Measurements from ENCODE around the gene SH3GL3. TPM values are rescaled to one million over a fixed set of nuclear protein-coding genes. Genes with fewer than 3 reads are reported as not detected.

SH3GL3 gene
- total and polyA plus RNA-seq, 2 of the 13 experiments (the other 11 are each of a cell fraction or from before 2014, with no cell fraction given), result not detected

DNA sequence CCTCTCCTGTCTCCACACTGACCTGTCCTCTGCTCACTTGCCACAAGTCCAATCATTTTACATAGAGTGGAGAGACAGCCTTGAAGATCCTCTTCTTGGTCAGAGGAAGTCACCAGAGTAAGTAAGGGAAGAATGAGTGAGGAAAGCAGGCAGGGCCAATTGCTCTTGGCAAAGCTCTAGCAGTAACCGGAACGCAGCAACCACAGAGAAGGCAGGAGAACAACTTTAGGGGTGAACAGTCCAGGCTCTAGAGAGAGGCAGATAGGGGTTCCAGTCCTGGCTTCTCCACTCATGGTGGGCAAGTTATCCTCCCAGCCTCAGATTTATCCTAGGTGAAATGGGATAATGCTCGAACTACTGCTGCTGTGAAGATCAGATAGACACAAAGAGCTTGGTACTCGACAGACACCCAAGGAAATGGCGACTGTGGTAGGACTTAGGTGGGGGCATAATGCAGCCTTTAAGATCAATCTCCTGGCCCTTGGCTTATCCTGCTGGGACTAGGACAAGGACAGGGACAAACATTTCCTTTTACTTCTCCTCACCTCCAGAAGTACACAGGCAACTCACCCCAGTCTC, 205.6 kb downstream of the SH3GL3 start:
- no TSS peak for BruUV-seq (replicated peaks)
- intact Hi-C loops (cut with micrococcal nuclease; ENCODE audit: unreplicated experiment), result no loop called here
- TF ChIP-seq ELF1 (CRISPR knock-in tag; IDR thresholded peaks at IDR 0.05) (no peak), DPF2 (CRISPR knock-in tag; IDR thresholded peaks at IDR 0.05; ENCODE audit: borderline replicate concordance, low read depth) (no peak), SSRP1 (CRISPR knock-in tag; IDR thresholded peaks at IDR 0.05) (no peak), KAT2B (IDR thresholded peaks at IDR 0.05; ENCODE audit: borderline replicate concordance, low read depth, low read length) (no peak), FOXK1 (CRISPR knock-in tag; IDR thresholded peaks at IDR 0.05; ENCODE audit: borderline replicate concordance, low read depth) (no peak), KAT8 (CRISPR knock-in tag; IDR thresholded peaks at IDR 0.05) (no peak)
- TF ChIP-seq, protein P1, sequence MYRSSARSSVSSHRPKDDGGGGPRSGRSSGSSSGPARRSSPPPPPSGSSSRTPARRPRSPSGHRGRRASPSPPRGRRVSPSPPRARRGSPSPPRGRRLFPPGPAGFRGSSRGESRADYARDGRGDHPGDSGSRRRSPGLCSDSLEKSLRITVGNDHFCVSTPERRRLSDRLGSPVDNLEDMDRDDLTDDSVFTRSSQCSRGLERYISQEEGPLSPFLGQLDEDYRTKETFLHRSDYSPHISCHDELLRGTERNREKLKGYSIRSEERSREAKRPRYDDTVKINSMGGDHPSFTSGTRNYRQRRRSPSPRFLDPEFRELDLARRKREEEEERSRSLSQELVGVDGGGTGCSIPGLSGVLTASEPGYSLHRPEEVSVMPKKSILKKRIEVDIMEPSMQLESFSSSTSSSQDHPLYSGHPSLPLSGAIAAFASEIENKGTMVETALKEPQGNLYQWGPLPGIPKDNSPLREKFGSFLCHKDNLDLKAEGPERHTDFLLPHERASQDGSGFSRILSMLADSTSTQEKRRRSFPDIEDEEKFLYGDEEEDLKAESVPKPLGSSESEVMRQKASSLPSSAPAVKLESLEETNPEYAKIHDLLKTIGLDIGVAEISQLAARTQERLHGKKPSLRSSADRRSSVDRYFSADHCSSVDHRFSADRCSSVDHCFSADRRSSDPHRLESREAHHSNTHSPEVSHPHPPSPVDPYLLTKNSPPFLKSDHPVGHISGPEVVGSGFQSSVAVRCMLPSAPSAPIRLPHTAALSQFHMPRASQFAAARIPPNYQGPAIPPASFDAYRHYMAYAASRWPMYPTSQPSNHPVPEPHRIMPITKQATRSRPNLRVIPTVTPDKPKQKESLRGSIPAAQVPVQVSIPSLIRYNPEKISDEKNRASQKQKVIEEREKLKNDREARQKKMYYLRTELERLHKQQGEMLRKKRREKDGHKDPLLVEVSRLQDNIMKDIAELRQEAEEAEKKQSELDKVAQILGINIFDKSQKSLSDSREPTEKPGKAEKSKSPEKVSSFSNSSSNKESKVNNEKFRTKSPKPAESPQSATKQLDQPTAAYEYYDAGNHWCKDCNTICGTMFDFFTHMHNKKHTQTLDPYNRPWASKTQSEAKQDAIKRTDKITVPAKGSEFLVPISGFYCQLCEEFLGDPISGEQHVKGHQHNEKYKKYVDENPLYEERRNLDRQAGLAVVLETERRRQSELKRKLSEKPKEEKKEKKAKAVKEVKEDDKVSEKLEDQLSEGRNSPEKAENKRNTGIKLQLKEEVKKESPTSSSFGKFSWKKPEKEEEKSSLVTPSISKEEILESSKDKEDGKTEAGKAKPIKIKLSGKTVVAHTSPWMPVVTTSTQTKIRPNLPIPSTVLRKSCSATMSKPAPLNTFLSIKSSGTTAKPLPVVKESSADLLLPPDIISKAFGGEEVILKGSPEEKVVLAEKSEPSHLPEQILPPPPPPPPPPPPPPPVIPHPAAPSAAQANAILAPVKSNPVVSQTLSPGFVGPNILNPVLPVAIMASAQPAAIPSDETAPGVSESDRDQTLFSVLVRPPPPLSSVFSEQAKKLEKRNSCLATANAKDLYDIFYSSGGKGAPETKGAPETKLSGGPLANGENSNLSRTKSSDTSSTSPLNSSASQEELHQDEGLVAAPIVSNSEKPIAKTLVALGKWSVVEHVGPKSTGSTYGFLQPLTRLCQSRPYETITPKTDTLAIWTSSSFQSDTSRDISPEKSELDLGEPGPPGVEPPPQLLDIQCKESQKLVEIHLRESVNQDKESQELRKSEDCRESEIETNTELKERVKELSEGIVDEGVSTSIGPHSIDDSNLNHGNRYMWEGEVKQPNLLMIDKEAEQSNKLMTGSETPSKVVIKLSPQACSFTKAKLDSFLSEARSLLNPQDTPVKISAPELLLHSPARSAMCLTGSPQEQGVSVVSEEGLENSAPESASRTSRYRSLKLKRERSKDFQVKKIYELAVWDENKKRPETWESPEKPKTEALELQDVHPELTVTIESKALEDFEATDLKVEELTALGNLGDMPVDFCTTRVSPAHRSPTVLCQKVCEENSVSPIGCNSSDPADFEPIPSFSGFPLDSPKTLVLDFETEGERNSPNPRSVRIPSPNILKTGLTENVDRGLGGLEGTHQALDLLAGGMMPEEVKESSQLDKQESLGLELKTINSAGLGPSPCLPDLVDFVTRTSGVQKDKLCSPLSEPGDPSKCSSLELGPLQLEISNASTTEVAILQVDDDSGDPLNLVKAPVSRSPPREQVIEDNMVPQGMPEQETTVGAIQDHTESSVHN (CRISPR knock-in tag; IDR thresholded peaks at IDR 0.05), result no peak
- TF ChIP-seq, protein P2, sequence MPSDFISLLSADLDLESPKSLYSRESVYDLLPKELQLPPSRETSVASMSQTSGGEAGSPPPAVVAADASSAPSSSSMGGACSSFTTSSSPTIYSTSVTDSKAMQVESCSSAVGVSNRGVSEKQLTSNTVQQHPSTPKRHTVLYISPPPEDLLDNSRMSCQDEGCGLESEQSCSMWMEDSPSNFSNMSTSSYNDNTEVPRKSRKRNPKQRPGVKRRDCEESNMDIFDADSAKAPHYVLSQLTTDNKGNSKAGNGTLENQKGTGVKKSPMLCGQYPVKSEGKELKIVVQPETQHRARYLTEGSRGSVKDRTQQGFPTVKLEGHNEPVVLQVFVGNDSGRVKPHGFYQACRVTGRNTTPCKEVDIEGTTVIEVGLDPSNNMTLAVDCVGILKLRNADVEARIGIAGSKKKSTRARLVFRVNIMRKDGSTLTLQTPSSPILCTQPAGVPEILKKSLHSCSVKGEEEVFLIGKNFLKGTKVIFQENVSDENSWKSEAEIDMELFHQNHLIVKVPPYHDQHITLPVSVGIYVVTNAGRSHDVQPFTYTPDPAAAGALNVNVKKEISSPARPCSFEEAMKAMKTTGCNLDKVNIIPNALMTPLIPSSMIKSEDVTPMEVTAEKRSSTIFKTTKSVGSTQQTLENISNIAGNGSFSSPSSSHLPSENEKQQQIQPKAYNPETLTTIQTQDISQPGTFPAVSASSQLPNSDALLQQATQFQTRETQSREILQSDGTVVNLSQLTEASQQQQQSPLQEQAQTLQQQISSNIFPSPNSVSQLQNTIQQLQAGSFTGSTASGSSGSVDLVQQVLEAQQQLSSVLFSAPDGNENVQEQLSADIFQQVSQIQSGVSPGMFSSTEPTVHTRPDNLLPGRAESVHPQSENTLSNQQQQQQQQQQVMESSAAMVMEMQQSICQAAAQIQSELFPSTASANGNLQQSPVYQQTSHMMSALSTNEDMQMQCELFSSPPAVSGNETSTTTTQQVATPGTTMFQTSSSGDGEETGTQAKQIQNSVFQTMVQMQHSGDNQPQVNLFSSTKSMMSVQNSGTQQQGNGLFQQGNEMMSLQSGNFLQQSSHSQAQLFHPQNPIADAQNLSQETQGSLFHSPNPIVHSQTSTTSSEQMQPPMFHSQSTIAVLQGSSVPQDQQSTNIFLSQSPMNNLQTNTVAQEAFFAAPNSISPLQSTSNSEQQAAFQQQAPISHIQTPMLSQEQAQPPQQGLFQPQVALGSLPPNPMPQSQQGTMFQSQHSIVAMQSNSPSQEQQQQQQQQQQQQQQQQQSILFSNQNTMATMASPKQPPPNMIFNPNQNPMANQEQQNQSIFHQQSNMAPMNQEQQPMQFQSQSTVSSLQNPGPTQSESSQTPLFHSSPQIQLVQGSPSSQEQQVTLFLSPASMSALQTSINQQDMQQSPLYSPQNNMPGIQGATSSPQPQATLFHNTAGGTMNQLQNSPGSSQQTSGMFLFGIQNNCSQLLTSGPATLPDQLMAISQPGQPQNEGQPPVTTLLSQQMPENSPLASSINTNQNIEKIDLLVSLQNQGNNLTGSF (CRISPR knock-in tag; IDR thresholded peaks at IDR 0.05), result no peak
- TF ChIP-seq, protein P3, sequence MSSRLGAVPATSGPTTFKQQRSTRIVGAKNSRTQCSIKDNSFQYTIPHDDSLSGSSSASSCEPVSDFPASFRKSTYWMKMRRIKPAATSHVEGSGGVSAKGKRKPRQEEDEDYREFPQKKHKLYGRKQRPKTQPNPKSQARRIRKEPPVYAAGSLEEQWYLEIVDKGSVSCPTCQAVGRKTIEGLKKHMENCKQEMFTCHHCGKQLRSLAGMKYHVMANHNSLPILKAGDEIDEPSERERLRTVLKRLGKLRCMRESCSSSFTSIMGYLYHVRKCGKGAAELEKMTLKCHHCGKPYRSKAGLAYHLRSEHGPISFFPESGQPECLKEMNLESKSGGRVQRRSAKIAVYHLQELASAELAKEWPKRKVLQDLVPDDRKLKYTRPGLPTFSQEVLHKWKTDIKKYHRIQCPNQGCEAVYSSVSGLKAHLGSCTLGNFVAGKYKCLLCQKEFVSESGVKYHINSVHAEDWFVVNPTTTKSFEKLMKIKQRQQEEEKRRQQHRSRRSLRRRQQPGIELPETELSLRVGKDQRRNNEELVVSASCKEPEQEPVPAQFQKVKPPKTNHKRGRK (CRISPR knock-in tag; IDR thresholded peaks at IDR 0.05), result no peak

More for the DNA sequence above, 205.6 kb downstream of the SH3GL3 start:
- ChIA-PET POLR2A (no interaction called here), CTCF (ENCODE audit: low intra/inter-chr PET ratio, low total read pairs) (no interaction called here)
- H3K4me1 ChIP-seq (ENCODE audit: insufficient read depth, low read length), result peaks cover 24% of the 10 kb centered on the region
- DNase-seq (ENCODE audit: low spot score) (no peak), FAIRE-seq (no peak), ATAC-seq (no peak)
- no peaks in the 10 kb centered on the region for H4K20me1 ChIP-seq (ENCODE audit: insufficient read depth, low read length)
- H3K9me3 ChIP-seq (ENCODE audit: low read length), result no peaks in the 10 kb centered on the region
- H3K79me2 ChIP-seq (ENCODE audit: insufficient read depth, low read length), result no peaks in the 10 kb centered on the region
- WGBS (ENCODE audit: low lambda C conversion rate), result 70% methylated on average over 5 of the region's 5 CpGs
- H2AFZ ChIP-seq (ENCODE audit: low read length), result no peak overlapping the region
- H3K4me2 ChIP-seq (ENCODE audit: low read depth, low read length), result no peak overlapping the region
- no peak overlapping the region for H3K27ac ChIP-seq (ENCODE audit: extremely low read length, insufficient read depth, low read length)
- H3K36me3 ChIP-seq (replicated peaks in 1 of 2; ENCODE audit: control insufficient read depth in 1 of 2, insufficient read depth in 2 of 2, low read length in 2 of 2), result no peaks in the 10 kb centered on the region
- in situ Hi-C loops (cut with HindIII; ENCODE audit: extremely low pct_ligation_motif_present, low pct_unique_long_range_greater_than_20kb), result no loop called here
- H3K27me3 ChIP-seq (ENCODE audit: control insufficient read depth in 1 of 2, insufficient read depth in 2 of 2, low read length in 2 of 2), result peaks cover 0 to 18% of the 10 kb centered on the region in 2 experiments; a peak in 4 of 5 replicates
- no peak overlapping the region for H3K4me3 ChIP-seq (replicated peaks in 1 of 3; ENCODE audit: insufficient read depth in 1 of 3, low read depth in 2 of 3, low read length in 3 of 3)
- H3K9ac ChIP-seq (ENCODE audit: insufficient read depth, low read depth, low read length), result no peak overlapping the region

All from HepG2 (cell line).